D341Med (cell line): ENCODE measurements around the gene TMEM26.
"Not testable (repeated sequence)": the region's sequence is repeated elsewhere in the genome, so short reads cannot be mapped to it uniquely, and the experiment has no call there.

Experiments used
- DNase-seq: peaks from one replicate; pipeline ENCODE4 v3.0.0; 2012; ENCODE audit warnings: low spot score

Gene TMEM26

DNA sequence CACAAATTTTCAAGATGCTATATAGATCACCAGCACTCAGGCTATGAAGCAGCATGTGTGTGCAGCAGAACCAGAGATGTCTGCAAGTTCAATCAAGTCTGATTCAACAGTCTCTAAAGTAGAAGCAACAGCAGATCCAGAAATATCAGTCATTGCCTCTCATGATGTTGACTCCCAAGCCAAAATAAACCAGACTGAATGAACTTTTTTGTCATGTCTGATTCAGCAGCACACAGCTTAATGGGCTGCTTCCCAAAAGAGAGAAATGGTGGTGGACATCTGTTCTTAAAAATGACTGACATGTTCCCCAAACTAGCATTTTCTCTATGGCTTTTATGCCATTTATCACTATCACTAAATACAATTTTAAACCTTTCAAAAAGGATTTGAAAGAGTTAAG lies 53.8 kb downstream of the TMEM26 start:
- DNase-seq, result no peak

DNA sequence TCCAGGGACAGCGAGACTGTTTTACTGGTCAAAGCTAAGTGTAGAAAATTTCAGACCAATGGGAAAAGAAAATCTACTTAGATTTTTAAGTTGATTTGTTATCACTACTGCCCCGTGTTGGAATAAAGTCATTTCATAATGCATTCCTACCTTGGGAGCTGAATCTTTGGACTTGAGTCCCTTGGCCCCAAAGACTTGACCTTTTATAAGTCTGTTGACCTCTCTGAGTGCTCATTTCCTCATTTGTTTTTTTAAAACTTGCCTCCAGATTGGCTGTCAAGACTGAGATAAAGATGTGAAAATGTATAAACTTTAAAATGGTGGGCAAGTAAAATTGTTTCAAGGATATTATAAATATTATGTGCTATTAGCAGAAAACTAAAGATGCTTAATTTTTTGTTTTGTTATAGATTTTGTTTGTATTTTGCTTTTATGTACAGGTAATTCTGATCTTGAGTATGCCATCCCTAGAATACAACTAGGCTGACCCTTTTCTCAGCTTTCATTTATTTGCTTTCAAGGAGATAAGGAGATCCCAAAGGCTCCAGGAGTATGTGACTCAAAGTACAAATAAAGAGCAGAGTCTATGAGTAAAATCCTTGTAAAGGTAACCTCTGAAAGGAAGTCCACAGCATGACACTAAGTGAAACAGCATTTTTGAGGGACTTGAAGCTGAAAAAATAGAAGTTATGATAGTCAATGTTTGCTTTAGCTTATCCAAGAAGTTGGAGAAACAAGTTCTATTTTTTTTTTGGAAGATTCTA lies 54.6 kb downstream of the TMEM26 start:
- no peak for DNase-seq

DNA sequence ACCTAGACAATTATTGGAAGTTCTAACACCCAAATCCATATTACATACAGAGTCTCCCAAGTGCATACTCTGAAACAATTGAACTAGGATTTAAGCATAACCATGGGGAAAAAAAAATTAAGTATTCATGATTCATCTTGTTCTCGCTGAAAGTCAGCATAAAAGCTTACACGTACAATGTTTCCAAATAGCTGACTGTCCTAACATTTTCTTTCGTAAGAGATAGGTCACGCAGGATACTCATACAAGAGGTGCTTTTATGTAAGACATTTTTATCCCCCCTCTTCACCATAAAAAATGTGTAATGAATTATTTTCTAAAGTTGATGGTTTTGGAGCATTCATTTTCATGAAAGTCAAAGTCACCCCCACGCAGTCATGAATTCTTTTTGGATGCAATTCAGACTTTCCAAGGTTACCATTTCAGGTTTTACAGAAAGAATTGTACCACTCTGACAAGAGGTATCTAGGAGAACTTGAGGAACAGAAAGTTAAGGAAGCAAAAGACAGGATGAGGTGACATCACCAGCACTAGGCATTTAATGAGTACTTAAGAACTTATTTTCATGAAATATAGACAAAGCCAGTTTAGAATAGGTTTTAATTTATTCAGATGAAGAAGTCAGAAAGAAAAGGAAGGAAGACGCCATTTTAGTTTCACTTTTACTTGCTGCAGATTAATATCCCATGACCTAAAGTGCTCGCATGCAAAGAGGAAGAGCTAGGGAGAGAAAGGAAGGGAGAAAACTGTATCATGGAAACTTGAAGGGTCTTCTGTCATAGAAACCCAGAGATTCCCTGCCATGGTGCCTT lies 55.8 kb downstream of the TMEM26 start:
- DNase-seq, result no peak

DNA sequence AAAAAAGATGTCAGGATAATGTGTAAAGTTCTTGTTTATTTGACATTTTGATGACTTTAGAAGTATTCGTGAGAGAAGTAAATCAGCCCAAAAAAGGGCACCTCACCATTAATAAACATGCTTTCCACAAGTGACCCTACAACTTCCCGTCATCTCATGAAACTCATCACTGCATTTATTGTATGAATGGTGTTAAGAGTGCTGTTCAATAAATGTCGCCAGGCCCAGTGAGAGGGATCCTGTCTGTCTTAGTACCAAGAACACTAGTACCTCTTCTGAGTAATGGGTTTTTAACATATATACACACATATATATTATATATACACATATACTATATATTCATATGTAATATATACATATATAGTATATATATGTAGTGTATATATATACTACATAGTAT lies 61.9 kb downstream of the TMEM26 start:
- no peak for DNase-seq

DNA sequence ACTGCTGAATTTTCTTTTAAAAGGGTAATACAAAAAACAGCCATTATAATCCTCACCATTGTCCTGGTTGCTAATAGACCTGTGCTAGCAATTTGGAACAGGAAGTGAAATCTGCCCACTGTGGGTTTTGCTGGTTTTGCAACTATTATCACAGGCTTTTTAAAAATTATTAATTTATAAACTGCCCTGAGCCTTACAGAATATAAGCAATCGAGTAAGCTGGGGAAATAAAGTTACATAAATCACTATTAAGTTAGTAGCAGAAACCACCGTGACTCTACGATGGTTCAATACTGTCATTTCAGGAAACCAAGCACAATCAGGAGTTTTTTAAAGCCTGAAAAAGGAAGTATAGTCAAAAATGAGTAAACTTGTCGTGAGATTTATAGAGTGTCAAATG lies 62.3 kb downstream of the TMEM26 start:
- no peak for DNase-seq

DNA sequence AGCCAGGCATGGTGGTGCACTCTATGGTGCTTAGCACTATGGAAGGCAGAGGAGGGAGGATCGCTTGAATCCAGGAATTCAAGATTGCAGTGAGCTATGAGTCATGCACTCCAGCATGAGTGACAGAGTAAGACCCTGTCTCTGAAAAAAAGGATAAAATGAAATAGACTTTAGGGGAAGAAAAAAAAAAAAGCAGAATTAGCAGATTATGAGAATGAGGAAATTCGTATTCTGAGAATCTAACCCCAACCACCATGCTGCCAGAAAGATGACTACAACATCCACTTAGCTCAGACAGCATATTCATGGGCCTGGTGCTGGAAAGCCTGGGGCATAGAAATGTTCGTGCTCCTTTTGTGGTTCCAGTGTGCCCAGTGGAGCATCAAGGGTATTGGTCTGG lies 63.3 kb downstream of the TMEM26 start:
- no peak for DNase-seq

DNA sequence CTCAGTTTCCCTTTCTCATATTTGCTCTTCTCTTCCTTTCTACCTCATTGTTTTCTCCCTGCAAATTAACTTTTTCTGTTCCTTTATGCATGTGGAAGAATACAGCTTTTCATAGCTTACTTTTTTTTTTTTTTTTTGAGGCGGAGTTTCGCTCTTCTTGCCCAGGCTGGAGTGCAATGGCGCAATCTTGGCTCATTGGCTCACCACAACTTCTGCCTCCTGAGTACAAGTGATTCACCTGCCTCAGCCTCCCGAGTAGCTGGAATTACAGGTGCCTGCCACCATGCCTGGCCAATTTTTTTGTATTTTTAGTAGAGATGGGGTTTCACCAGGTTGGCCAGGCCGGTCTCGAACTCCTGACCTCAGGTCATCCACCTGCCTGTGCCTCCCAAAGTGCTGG lies 64.2 kb downstream of the TMEM26 start:
- not testable (repeated sequence) for DNase-seq

DNA sequence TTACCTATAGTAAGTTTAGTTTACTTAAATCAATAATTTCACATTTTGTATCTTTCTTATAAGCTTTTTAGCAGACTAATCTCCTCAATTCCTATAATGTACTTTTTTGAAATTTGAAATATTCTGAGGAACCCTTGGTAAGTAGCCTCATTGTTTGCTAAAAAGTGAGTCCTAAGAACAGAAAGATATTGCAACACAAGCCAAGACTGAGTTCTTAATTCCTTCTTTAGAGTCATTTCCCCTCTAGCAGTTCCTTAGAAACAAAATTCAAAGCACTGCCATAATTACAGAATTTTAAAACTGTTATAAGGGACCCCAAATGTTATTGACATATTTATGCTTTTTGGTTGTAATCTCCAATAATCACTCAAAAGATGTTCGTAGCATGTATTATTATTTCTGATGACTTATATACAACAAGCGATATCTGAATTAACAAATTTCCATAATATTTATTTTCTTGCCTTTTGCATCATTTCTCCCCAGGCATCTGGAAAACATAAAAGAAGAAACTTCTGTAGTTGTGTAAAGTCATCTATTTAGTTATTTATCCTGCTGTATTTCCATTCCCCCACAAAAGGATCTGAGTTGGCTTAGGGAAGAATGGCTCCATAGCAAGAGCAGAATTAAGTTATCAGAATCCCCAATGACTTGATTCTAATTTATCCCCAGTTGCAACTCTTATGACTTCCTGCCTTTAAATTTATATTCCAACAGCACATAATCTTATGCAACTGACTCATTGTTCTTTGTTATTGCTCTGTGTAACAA lies 67.8 kb downstream of the TMEM26 start:
- DNase-seq, result no peak

DNA sequence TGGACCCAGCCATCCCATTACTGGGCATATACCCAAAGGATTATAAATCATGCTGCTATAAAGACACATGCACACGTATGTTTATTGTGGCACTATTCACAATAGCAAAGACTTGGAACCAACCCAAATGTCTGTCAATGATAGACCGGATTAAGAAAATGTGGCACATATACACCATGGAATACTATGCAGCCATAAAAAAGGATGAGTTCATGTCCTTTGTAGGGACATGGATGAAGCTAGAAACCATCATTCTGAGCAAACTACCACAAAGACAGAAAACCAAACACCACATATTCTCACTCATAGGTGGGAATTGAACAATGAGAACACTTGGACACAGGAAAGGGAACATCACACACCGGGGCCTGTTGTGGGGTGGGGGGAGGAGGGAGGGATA lies 72.0 kb downstream of the TMEM26 start:
- not testable (repeated sequence) for DNase-seq

DNA sequence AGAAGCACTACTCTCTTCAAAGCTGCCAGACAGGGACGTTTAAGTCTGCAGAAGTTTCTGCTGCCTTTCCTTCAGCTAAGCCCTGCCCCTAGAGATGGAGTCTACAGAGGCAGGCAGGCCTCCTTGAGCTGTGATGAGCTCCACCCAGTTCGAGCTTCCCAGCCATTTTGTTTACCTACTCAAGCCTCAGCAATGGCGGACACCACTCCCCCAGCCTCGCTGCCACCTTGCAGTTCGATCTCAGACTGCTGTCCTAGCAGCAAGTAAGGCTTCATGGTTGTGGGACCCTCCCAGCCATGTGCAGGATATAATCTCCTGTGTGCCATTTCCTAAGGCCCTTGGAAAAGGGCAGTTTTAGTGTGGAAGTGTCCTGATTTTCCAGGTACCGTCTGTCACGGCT lies 74.3 kb downstream of the TMEM26 start:
- DNase-seq, result no peak

DNA sequence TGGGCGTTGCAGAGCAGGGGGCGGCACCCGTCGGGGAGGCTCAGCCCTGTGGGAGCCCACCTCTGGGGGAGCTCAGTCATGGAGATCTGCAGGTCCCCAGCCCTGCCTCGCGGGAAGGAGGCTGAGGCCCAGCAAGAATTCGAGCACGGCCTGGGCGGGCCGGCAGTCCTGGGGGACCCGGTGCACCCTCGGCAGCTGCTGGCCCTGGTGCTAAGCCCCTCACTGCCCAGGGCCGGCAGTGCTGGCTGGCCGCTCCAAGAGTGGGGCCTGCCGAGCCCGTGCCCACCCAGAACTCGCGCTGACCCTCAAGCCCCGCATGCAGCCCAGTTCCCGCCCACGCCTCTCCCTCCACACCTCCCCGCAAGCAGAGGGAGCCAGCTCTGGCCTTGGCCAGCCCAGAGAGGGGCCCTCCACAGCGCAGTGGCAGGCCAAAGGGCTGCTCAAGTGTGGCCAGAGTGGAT lies 76.2 kb downstream of the TMEM26 start:
- no peak for DNase-seq

DNA sequence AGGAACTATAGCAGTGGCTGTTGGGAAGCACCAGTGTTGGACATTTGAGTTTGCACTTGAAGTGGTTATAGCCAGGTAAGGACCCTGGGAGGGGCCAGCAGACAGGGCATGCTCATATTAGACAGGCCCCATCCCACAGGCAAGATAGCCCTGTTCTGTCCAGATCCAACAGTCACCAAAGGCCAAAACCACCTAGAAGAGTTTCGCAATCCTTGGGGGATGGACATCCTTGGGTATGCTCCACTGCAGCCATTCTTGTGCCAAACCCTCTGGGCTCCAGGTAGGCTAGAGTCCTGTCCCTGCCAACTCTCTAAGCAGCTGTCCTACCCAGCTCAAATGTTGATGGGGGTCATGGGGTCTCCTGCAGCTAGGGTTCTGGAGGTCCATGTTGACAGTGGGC lies 76.8 kb downstream of the TMEM26 start:
- DNase-seq, result no peak

DNA sequence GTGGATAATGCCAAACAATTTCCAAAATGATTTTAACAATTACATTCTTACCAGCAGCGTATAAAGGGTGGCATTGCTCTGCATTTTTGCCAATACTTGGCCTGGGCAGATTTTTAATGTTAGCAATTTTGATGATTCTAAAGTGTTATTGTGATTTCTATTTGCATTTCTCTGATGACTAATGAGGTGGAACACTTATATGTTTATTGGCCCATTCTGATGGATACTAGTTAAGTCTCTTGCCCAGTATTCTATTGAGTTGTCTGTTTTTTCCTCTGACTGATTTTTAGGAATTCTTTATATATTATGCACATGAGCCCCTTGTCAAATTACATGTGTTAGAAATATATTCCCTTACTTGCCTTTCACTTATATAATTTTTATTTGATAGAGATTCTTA lies 86.8 kb downstream of the TMEM26 start:
- DNase-seq, result no peak

DNA sequence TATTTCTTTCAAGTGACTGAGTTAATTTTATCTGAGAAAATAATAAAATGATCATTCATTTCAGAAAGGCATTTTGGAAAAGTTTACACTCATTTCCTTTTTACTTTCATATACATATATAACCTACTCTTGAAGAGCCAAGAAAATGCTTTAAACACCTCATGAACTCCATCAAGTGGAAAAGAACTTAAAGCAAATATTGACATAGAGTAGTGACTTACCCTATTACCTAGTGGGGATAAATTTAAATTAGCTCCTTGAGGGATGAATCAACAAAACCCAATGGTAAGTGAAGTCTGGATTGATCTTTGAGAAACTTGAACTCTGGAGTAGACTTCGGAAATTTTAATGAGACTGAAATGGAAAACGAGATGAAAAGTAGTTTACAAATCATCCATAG lies 88.6 kb downstream of the TMEM26 start:
- no peak for DNase-seq

DNA sequence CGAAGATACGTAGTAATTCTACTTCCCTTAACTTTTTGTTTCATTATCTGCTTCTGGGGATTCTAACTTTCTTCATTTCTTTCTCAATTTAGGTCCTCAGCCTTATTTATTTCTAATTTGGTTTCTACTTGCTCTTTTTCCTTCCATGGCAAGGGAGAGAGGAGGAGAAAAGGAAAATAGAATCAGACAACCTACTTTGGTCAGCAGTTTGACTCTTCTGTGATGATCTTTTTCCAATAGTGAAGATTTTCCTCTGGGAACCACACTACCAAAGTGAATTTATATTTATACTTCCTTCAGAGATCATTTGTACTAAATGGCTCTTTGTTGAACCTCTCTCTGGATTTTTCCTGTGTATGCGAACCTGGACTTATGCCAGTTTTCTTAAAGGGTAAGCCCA lies 90.2 kb downstream of the TMEM26 start:
- DNase-seq, result no peak

DNA sequence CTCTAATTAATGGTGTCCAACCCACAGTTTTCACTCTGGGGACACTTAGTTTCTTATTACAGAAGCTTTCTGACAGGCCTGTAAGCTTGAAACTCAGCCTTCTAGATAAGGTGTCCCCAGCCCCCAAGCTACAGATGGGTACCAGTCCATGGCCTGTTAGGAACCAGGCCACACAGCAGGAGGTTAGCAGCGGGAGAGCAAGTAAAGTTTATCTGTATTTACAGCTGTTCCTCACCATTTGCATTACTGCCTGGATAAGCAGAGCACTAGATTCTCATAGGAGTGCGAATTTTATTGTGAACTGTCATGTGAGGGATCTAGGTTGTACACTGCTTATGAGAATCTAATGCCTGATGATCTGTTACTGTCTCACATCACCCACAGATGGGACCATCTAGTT lies 93.7 kb downstream of the TMEM26 start:
- no peak for DNase-seq

DNA sequence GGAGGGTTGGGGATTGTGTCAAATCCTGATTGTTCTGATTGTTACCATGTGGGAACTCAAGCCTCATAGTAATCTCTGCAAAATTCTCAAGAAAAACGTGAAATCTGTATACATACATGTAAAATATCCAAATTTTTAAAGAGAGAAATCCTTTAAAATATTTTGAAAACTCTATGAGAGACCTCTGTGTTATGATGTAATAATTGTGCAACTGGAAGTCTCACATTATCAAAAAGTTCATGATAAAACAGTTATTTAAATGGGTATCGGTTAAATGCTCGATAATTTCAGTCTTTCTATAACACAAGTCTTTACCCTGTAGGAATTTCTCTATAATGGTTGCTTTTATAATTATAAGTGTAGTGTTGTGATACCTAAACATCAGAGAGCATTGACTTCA lies 95.5 kb downstream of the TMEM26 start:
- DNase-seq, result no peak
